Activated T-cell treated with anti-CD3 and anti-CD28 coated beads, Interleukin-2, amount 50 U/mL, for 72 hours (primary cell): ENCODE data around the gene MYLK. TPM values are rescaled to one million over a fixed set of nuclear protein-coding genes. Genes with fewer than 3 reads are reported as not detected.

ENCODE experiments used
- ATAC-seq, 2 donors: fragments of 150-1000 bp; cut with Tn5 transposase; replicated peaks in 1 of 2; 2 replicates each; pipeline ENCODE4 v1.10.0; 2021; ENCODE audit warnings: moderate library complexity in 2 of 2, mild to moderate bottlenecking in 1 of 2
- DNase-seq, 2 donors: peaks; one replicate each; pipeline ENCODE4 v3.0.0; 2021 to 2022; ENCODE audit warnings: mixed read lengths in 1 of 2
- H3K27ac Mint-ChIP-seq: one replicate; pipeline ENCODE4 v1.8.0; 2022; ENCODE audit warnings: mild to moderate bottlenecking, moderate library complexity, mixed read lengths
- H3K27me3 Mint-ChIP-seq: one replicate; pipeline ENCODE4 v1.8.0; 2022; ENCODE audit warnings: low read depth, mixed read lengths
- H3K36me3 Mint-ChIP-seq, 2 donors: one replicate each; pipeline ENCODE4 v1.8.0; 2022; ENCODE audit warnings: mixed read lengths in 2 of 2, mild to moderate bottlenecking in 1 of 2; ENCODE audit not compliant: insufficient read depth in 2 of 2
- H3K4me1 Mint-ChIP-seq: one replicate; pipeline ENCODE4 v1.8.0; 2022; ENCODE audit warnings: low read depth, mixed read lengths
- H3K4me3 Mint-ChIP-seq, 2 donors: one replicate each; pipeline ENCODE4 v1.8.0; 2022; ENCODE audit warnings: mild to moderate bottlenecking in 2 of 2, mixed read lengths in 2 of 2, moderate library complexity in 2 of 2
- H3K9me3 Mint-ChIP-seq, 2 donors: one replicate each; pipeline ENCODE4 v1.8.0; 2022; ENCODE audit warnings: mixed read lengths in 2 of 2
- total RNA-seq, 2 donors: library from RNA; stranded (reverse); gene quantifications; one replicate each; pipeline ENCODE4 v1.2.3, GENCODE V29; 2022

Gene MYLK
- total RNA-seq, 2 donors from 2014 or later = not detected

- no peak overlapping the region for H3K27ac Mint-ChIP-seq
- H3K4me3 Mint-ChIP-seq = no peak overlapping the region
- no peaks in the 10 kb centered on the region for H3K27me3 Mint-ChIP-seq
- no peaks in the 10 kb centered on the region for H3K4me1 Mint-ChIP-seq
- DNase-seq (no peak), ATAC-seq (no peak)
- H3K36me3 Mint-ChIP-seq = no peaks in the 10 kb centered on the region
- H3K9me3 Mint-ChIP-seq = no peaks in the 10 kb centered on the region
Measured at GRCh38 chr3:123791417-123791816, 92.7 kb downstream of the MYLK start.

- no peaks in the 10 kb centered on the region for H3K27me3 Mint-ChIP-seq
- H3K27ac Mint-ChIP-seq = no peak overlapping the region
- no peaks in the 10 kb centered on the region for H3K36me3 Mint-ChIP-seq
- no peak overlapping the region for H3K4me3 Mint-ChIP-seq
- no peak for ATAC-seq
- no peaks in the 10 kb centered on the region for H3K9me3 Mint-ChIP-seq
- DNase-seq = no peak
- H3K4me1 Mint-ChIP-seq = no peaks in the 10 kb centered on the region
Measured at GRCh38 chr3:123791073-123791370, 93.1 kb downstream of the MYLK start.

- Mint-ChIP-seq H3K27ac (no peak overlapping the region), H3K27me3 (no peaks in the 10 kb centered on the region), H3K4me1 (no peaks in the 10 kb centered on the region), H3K36me3 (no peaks in the 10 kb centered on the region), H3K4me3 (no peak overlapping the region), H3K9me3 (no peaks in the 10 kb centered on the region)
- DNase-seq (no peak), ATAC-seq (no peak)
Measured at GRCh38 chr3:123790254-123791072, 93.7 kb downstream of the MYLK start.

- H3K9me3 Mint-ChIP-seq = no peaks in the 10 kb centered on the region
- no peaks in the 10 kb centered on the region for H3K36me3 Mint-ChIP-seq
- H3K4me1 Mint-ChIP-seq = no peaks in the 10 kb centered on the region
- no peak overlapping the region for H3K4me3 Mint-ChIP-seq
- peaks cover 6% of the 10 kb centered on the region for H3K27me3 Mint-ChIP-seq
- ATAC-seq (no peak), DNase-seq (no peak)
- H3K27ac Mint-ChIP-seq = no peak overlapping the region
Measured at GRCh38 chr3:123789760-123790159, 94.4 kb downstream of the MYLK start.

- no peaks in the 10 kb centered on the region for H3K36me3 Mint-ChIP-seq
- no peaks in the 10 kb centered on the region for H3K9me3 Mint-ChIP-seq
- H3K27ac Mint-ChIP-seq = no peak overlapping the region
- H3K27me3 Mint-ChIP-seq = peaks cover 6% of the 10 kb centered on the region
- H3K4me3 Mint-ChIP-seq = no peak overlapping the region
- no peak for DNase-seq
- no peak for ATAC-seq
- H3K4me1 Mint-ChIP-seq = no peaks in the 10 kb centered on the region
Measured at GRCh38 chr3:123789160-123789559, 95.0 kb downstream of the MYLK start.

GRCh38 chr3:123788710-123789109 lies 95.4 kb downstream of the MYLK start:
- H3K4me3 Mint-ChIP-seq = no peak overlapping the region
- no peaks in the 10 kb centered on the region for H3K4me1 Mint-ChIP-seq
- DNase-seq (no peak), ATAC-seq (no peak)
- no peaks in the 10 kb centered on the region for H3K9me3 Mint-ChIP-seq
- H3K36me3 Mint-ChIP-seq = no peaks in the 10 kb centered on the region
- peaks cover 6% of the 10 kb centered on the region for H3K27me3 Mint-ChIP-seq
- no peak overlapping the region for H3K27ac Mint-ChIP-seq

GRCh38 chr3:123787133-123787532 lies 97.0 kb downstream of the MYLK start:
- H3K4me1 Mint-ChIP-seq = no peaks in the 10 kb centered on the region
- H3K4me3 Mint-ChIP-seq = no peak overlapping the region
- no peak for ATAC-seq
- peaks cover 6% of the 10 kb centered on the region for H3K27me3 Mint-ChIP-seq
- H3K9me3 Mint-ChIP-seq = no peaks in the 10 kb centered on the region
- H3K27ac Mint-ChIP-seq = no peak overlapping the region
- no peak for DNase-seq
- no peaks in the 10 kb centered on the region for H3K36me3 Mint-ChIP-seq

- no peaks in the 10 kb centered on the region for H3K9me3 Mint-ChIP-seq
- no peak overlapping the region for H3K27ac Mint-ChIP-seq
- H3K36me3 Mint-ChIP-seq = no peaks in the 10 kb centered on the region
- DNase-seq (no peak), ATAC-seq (no peak)
- H3K4me1 Mint-ChIP-seq = no peaks in the 10 kb centered on the region
- peaks cover 6% of the 10 kb centered on the region for H3K27me3 Mint-ChIP-seq
- H3K4me3 Mint-ChIP-seq = no peak overlapping the region
Measured at GRCh38 chr3:123785602-123786001, 98.5 kb downstream of the MYLK start.

GRCh38 chr3:123783811-123784210 lies 100.3 kb downstream of the MYLK start:
- Mint-ChIP-seq H3K27me3 (peaks cover 11% of the 10 kb centered on the region), H3K4me3 (no peak overlapping the region), H3K36me3 (no peaks in the 10 kb centered on the region), H3K4me1 (no peaks in the 10 kb centered on the region), H3K9me3 (no peaks in the 10 kb centered on the region), H3K27ac (no peak overlapping the region)
- ATAC-seq (no peak), DNase-seq (no peak)

GRCh38 chr3:123783050-123783689 lies 101.0 kb downstream of the MYLK start:
- H3K27me3 Mint-ChIP-seq = peaks cover 11% of the 10 kb centered on the region
- H3K9me3 Mint-ChIP-seq = no peaks in the 10 kb centered on the region
- H3K36me3 Mint-ChIP-seq = no peaks in the 10 kb centered on the region

GRCh38 chr3:123782488-123782887 lies 101.6 kb downstream of the MYLK start:
- Mint-ChIP-seq H3K9me3 (no peaks in the 10 kb centered on the region), H3K36me3 (no peaks in the 10 kb centered on the region), H3K4me3 (no peak overlapping the region), H3K27ac (no peak overlapping the region), H3K4me1 (no peaks in the 10 kb centered on the region), H3K27me3 (peaks cover 11% of the 10 kb centered on the region)
- DNase-seq (no peak), ATAC-seq (no peak)

More at GRCh38 chr3:123783050-123783689, 101.0 kb downstream of the MYLK start:
- Mint-ChIP-seq H3K27ac (no peak overlapping the region), H3K4me3 (no peak overlapping the region), H3K4me1 (no peaks in the 10 kb centered on the region)
- DNase-seq = no peak
- no peak for ATAC-seq

- Mint-ChIP-seq H3K27ac (no peak overlapping the region), H3K4me1 (no peaks in the 10 kb centered on the region), H3K4me3 (no peak overlapping the region), H3K36me3 (no peaks in the 10 kb centered on the region), H3K27me3 (peaks cover 11% of the 10 kb centered on the region), H3K9me3 (no peaks in the 10 kb centered on the region)
- DNase-seq (no peak), ATAC-seq (no peak)
Measured at GRCh38 chr3:123781571-123782275, 102.4 kb downstream of the MYLK start.

- no peak overlapping the region for H3K4me3 Mint-ChIP-seq
- H3K36me3 Mint-ChIP-seq = no peaks in the 10 kb centered on the region
Measured at GRCh38 chr3:123781138-123781537, 103.0 kb downstream of the MYLK start.

More at GRCh38 chr3:123781138-123781537, 103.0 kb downstream of the MYLK start:
- no peak for ATAC-seq
- no peaks in the 10 kb centered on the region for H3K9me3 Mint-ChIP-seq
- no peaks in the 10 kb centered on the region for H3K4me1 Mint-ChIP-seq
- DNase-seq = no peak
- peaks cover 11% of the 10 kb centered on the region for H3K27me3 Mint-ChIP-seq
- H3K27ac Mint-ChIP-seq = no peak overlapping the region
